A549 (cell line): ENCODE results near the gene PRKAR1B. TPM values are rescaled to one million over a fixed set of nuclear protein-coding genes. Genes with fewer than 3 reads are reported as not detected.

ENCODE experiments used
- ATAC-seq, 2 experiments: fragments of 200-7000 bp in 1 of 2; fragments of >200 bp in 1 of 2; cut with Nextera tagmentation in 1 of 2; cut with Tn5 transposase in 1 of 2; 3 replicates each; pipeline versions ENCODE4 v1.8.0 to v1.9.1; 2018 to 2020; ENCODE audit warnings: mild to moderate bottlenecking in 1 of 2, moderate library complexity in 1 of 2
- CTCF ChIA-PET: fragments of 300-600 bp; sonication (Branson Sonifier 250); formaldehyde crosslinking; extraction: SDS; loops from one replicate; lab custom pipeline; 2021; ENCODE audit warnings: antibody characterized with exemption, inconsistent platforms; lab: Yijun Ruan, JAX
- POLR2A ChIA-PET: fragments of 350-600 bp; formaldehyde crosslinking; extraction: SDS; loops from one replicate; lab custom pipeline; 2021; ENCODE audit warnings: antibody characterized with exemption, inconsistent platforms; lab: Yijun Ruan, JAX
- DNase-seq, 2 experiments: peaks; one replicate each; pipeline versions ENCODE4 v3.0.0 to v3.0.0-alpha.2; 2011 to 2016; ENCODE audit warnings: low read depth in 1 of 2, low spot score in 1 of 2
- FAIRE-seq: peaks from 2 replicates; lab custom pipeline; 2011; peaks lifted over from hg19 to GRCh38; lab: Jason Lieb, UNC
- H3K27ac ChIP-seq, 2 experiments: fragments of >200 bp; sonication (Bioruptor Twin); formaldehyde crosslinking; 3 replicates each; pipeline ENCODE4 v1.5.1; 2016 to 2017
- H3K4me1 ChIP-seq: fragments of >200 bp; sonication (Bioruptor Twin); formaldehyde crosslinking; 3 replicates; pipeline ENCODE4 v1.6.1; 2016
- H3K4me2 ChIP-seq: fragments of >200 bp; sonication (Bioruptor Twin); formaldehyde crosslinking; 3 replicates; pipeline ENCODE4 v1.6.1; 2016
- H3K4me3 ChIP-seq: fragments of >200 bp; sonication (Bioruptor Twin); formaldehyde crosslinking; 3 replicates; pipeline ENCODE4 v1.5.1; 2016
- H3K9me3 ChIP-seq: fragments of >200 bp; sonication (Bioruptor Twin); formaldehyde crosslinking; 3 replicates; pipeline ENCODE4 v1.6.1; 2016
- EHMT2 ChIP-seq: fragments of 200-600 bp; sonication (generic); IDR thresholded peaks from 2 replicates; pipeline ENCODE4 v1.6.1; 2016; ENCODE audit warnings: antibody characterized with exemption, low read depth, mild to moderate bottlenecking, moderate library complexity
- ELK1 ChIP-seq: fragments of 150-350 bp; IDR thresholded peaks from 2 replicates; pipeline ENCODE4 v1.6.1; 2014; ENCODE audit warnings: low read depth, mild to moderate bottlenecking, low read length
- GATA3 ChIP-seq: IDR thresholded peaks from 2 replicates; pipeline ENCODE4 v1.6.1; 2012; ENCODE audit warnings: borderline replicate concordance
- HDAC2 ChIP-seq: fragments of 200-600 bp; sonication (generic); IDR thresholded peaks from 2 replicates; pipeline ENCODE4 v1.6.1; 2016
- HOXB5 ChIP-seq: fragments of 250-450 bp; sonication (Bioruptor Pico); IDR thresholded peaks from 2 replicates; pipeline ENCODE4 v1.5.0; 2020; ENCODE audit warnings: mild to moderate bottlenecking, moderate library complexity
- JUN ChIP-seq, 2 experiments: fragments of >200 bp; sonication (Bioruptor Twin); formaldehyde crosslinking; IDR thresholded peaks; 2 replicates in 1 of 2; 3 replicates in 1 of 2; pipeline ENCODE4 v1.6.1; 2016 to 2017
- KDM5A ChIP-seq: fragments of 200-600 bp; sonication (generic); IDR thresholded peaks from 2 replicates; pipeline ENCODE4 v1.6.1; 2016; ENCODE audit warnings: antibody characterized with exemption, mild to moderate bottlenecking
- MAX ChIP-seq: IDR thresholded peaks from 2 replicates; pipeline ENCODE4 v1.6.1; 2012
- MAZ ChIP-seq: fragments of 150-350 bp; IDR thresholded peaks from 2 replicates; pipeline ENCODE4 v1.6.1; 2014; ENCODE audit warnings: antibody characterized with exemption, low read depth, low read length, borderline replicate concordance
- POLR2A ChIP-seq: IDR thresholded peaks from 2 replicates; pipeline ENCODE4 v1.6.1; 2012; ENCODE audit warnings: mild to moderate bottlenecking, low read length
- RNF2 ChIP-seq: fragments of 200-600 bp; sonication (generic); IDR thresholded peaks from 2 replicates; pipeline ENCODE4 v1.6.1; 2016; ENCODE audit warnings: low read depth, mild to moderate bottlenecking, antibody characterized with exemption, moderate library complexity, borderline replicate concordance
- SMC3 ChIP-seq: fragments of >200 bp; sonication (Bioruptor Twin); formaldehyde crosslinking; IDR thresholded peaks from 3 replicates; pipeline ENCODE4 v1.6.1; 2018; ENCODE audit warnings: inconsistent platforms
- ZFP36 ChIP-seq: fragments of 450-650 bp; IDR thresholded peaks from 2 replicates; pipeline ENCODE4 v1.6.1; 2014; ENCODE audit warnings: borderline replicate concordance; ENCODE audit not compliant: partially characterized antibody
- ZNF302 ChIP-seq: fragments of 250-450 bp; sonication (Bioruptor Pico); IDR thresholded peaks from 2 replicates; pipeline ENCODE4 v1.9.0; 2021; ENCODE audit warnings: inconsistent platforms, mild to moderate bottlenecking, moderate library complexity
- WGBS: methylation state at CpG from one replicate; pipeline ENCODE4 v1.1.6; 2017; ENCODE audit errors: missing lambda C conversion rate; 5-methylcytosine and 5-hydroxymethylcytosine counted together
- polyA plus RNA-seq, 4 experiments: library from polyadenylated mRNA; depleted of rRNA in 3 of 4; stranded (reverse); fragments of >200 nt; fragmentation: RNase III in 1 of 4; extraction: RNeasy Plus Mini Kit Qiagen cat#74134 plus additional on column Dnase treatment in 1 of 4; gene quantifications; 2 replicates in 3 of 4; 3 replicates in 1 of 4; pipeline ENCODE4 v1.2.3, GENCODE V29; 2011 to 2017

Gene PRKAR1B
- polyA plus RNA-seq, 2 of the 4 experiments (the other 2 are of a cell fraction) = 10.1 to 33.7 TPM

GRCh38 chr7:519484-520390 lies 207.3 kb downstream of the PRKAR1B start, which contains the start of gene PDGFA (continued):
- no peak for TF ChIP-seq HOXB5
- TF ChIP-seq MAZ = no peak
- TF ChIP-seq GATA3 = no peak
- no peak for TF ChIP-seq EHMT2
- no peak for TF ChIP-seq KDM5A
- TF ChIP-seq HDAC2 = no peak

- peak overlapping the region; percentile 74 for H3K4me3 ChIP-seq
- H3K4me2 ChIP-seq = peak overlapping the region; percentile 99
- H3K27ac ChIP-seq = peak overlapping the region; percentile 89 to 94
- TF ChIP-seq MAX = 0 out of 2 replicates have a peak, but pooled peaks have one; percentile 46
- TF ChIP-seq ZNF302 = no peak
- peak; percentile 61 for TF ChIP-seq POLR2A
- TF ChIP-seq ELK1 = no peak
- peak; percentile 93; the same call in 1 of the 2 replicates for TF ChIP-seq RNF2
- TF ChIP-seq HDAC2 = peak; percentile 75
- TF ChIP-seq JUN (IDR thresholded peaks at IDR 0.05) = peak in 1 of 2 experiments; percentile 7; a peak in 2 of 5 replicates
- TF ChIP-seq SMC3 = peak; percentile 10; the same call in 2 of the 3 replicates
- no peak for TF ChIP-seq ZFP36
- WGBS = 4% methylated on average over 30 of the region's 93 CpGs
- FAIRE-seq (no peak), DNase-seq (peak; percentile 60 to 87), ATAC-seq (peak; percentile 59 to 76)
- ChIA-PET CTCF (interaction anchor here (0.7 to 4.3 kb wide), 7 partner anchors 17 to 187 kb away, joined by 3 to 35 read pairs (median 6); no protein-coding TSS in a partner anchor), POLR2A (interaction anchor here (0.6 to 2.8 kb wide), 7 partner anchors 16 to 186 kb away, joined by 3 to 18 read pairs (median 5); no protein-coding TSS in a partner anchor)
- H3K9me3 ChIP-seq = no peaks in the 10 kb centered on the region
- H3K4me1 ChIP-seq = peaks cover 36% of the 10 kb centered on the region
Measured at GRCh38 chr7:518630-519483, 208.2 kb downstream of the PRKAR1B start.

- H3K4me1 ChIP-seq = peaks cover 39% of the 10 kb centered on the region
- H3K27ac ChIP-seq = peak overlapping the region; percentile 89 to 94
- peak; percentile 58; the same call in 1 of the 2 replicates for TF ChIP-seq RNF2
- no peak for TF ChIP-seq MAX
- CTCF ChIA-PET = interaction anchor here (1.1 to 4.3 kb wide), 4 partner anchors 18 to 186 kb away, joined by 3 to 35 read pairs (median 15); no protein-coding TSS in a partner anchor
- no peaks in the 10 kb centered on the region for H3K9me3 ChIP-seq
- H3K4me2 ChIP-seq = peak overlapping the region; percentile 99
- H3K4me3 ChIP-seq = peak overlapping the region; percentile 74
- no peak for FAIRE-seq
- peak; percentile 51 to 70 for DNase-seq
- POLR2A ChIA-PET = interaction anchor here (1.0 to 2.8 kb wide), 6 partner anchors 10 to 185 kb away, joined by 3 to 16 read pairs (median 4); no protein-coding TSS in a partner anchor
- 2% methylated on average over 34 of the region's 70 CpGs for WGBS
- peak; percentile 15 to 58; a peak in 4 of 6 replicates for ATAC-seq
Measured at GRCh38 chr7:517774-518629, 209.1 kb downstream of the PRKAR1B start.
